ENCODE data around the gene RNF212B.
"Not testable (repeated sequence)": the region's sequence is repeated elsewhere in the genome, so short reads cannot be mapped to it uniquely, and the experiment has no call there.

Gene RNF212B, protein sequence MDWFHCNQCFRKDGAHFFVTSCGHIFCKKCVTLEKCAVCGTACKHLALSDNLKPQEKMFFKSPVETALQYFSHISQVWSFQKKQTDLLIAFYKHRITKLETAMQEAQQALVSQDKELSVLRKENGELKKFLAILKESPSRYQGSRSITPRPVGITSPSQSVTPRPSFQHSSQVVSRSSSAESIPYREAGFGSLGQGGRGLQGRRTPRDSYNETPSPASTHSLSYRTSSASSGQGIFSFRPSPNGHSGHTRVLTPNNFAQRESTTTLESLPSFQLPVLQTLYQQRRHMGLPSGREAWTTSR

DNA sequence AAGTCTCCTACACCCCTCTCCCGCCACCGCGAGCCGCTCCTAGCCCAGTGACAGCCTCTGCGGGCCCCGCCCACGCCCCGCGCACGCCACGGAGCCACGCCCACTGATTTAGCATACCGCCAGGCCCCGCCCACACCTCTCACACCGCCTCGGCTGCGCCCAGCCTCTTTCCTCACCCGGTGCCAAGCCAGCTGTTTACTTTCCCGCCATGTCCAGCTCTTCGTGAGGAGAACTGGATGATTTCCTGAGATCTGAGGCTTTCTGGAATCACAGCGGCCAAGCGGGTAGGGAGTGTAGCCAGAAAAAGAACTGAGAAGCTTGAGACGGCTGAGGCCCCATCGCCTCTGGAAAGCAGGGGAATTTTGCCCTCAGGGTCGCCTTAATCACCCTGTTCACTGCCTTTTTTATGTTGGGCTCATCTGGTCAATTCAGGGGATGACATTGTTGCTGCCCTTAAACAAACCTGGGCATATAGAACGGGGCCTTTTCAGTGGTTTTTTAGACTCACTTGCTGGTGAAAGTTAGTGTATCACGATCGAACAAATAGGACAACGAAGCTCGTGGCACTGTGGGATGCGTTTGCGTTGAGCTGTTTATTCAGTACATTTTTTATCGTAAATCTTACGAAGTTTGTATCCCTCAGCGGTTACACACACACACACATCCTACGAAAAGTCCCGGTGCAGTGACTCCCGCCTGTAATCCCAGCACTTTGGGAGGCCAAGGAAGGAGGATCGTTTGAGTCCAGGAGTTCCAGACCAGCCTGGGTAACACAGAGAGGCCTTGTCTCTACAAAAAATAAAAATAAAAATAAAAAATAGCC is at the start of gene RNF212B:
TSS of gene RNF212B (plus strand) at position 165 of the 823 bp plus-strand sequence. CDS start 2,410 bp downstream, outside the sequence.
- ATAC-seq = peak; percentile 99
- peak; percentile 90 for DNase-seq

DNA sequence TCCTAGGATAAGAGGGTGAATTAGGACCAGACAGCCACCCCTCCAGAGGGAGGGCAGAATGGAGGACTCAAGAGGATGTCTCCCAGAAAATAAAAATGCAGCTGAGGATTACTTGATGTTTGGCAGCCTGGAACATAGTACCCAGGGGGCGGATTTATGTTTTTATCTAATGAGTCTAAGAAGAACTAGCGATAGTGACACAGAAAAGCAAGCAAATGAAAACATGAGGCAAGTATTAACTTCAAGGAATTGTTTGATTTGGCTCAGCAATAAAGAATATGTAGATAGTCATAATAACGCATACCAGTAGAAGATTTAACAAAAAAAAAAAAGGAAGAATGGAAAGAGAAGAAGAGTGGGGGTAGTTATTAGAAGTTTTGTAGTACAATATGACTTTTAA is 44.3 kb upstream of the RNF212B start:
- ATAC-seq (no peak), DNase-seq (no peak)

DNA sequence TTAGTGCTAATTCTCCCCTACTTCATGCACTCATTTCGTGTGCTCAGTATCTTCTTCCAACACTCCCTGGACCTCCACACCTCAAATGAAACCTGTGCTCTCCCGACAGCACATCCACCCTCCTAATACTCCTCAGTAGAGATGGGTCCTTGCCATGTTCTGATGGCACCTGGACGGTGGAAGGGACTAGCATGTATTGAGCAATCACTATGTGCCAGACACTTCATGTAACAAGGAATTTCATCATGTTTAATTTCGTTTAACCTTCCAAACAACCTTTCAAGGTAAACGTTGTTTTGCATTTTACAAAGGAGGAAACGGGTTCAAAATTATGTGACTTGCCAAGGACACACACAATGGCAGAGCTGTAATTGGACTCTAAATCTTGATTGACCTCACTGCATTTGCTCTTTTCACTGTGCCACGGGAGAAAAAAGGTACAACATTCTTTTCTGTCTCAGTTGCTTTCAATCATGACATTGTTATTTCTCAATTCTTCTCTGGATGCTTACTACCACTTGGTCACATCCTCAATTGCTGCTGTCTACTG is 42.1 kb upstream of the RNF212B start:
- ATAC-seq (no peak), DNase-seq (no peak)

DNA sequence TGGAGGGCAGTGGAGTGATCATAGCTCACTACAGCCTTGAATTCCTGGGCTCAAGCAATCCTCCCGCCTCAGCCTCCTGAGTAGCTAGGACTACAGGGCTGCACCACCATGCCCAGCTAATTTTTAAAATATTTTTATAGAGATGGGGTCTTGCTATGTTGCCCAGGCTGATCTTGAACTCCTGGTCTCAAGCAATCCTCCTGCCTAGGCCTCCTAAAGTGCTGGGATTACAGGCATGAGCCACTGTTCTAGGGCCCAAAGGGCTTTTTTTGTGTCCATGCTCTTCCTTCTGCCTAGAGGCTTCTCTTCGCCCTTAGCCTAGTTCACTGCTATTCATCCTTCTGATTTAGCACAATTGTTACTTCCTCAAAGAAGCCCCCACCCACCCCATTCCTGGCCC is 41.2 kb upstream of the RNF212B start:
- not testable (repeated sequence) for ATAC-seq, DNase-seq

DNA sequence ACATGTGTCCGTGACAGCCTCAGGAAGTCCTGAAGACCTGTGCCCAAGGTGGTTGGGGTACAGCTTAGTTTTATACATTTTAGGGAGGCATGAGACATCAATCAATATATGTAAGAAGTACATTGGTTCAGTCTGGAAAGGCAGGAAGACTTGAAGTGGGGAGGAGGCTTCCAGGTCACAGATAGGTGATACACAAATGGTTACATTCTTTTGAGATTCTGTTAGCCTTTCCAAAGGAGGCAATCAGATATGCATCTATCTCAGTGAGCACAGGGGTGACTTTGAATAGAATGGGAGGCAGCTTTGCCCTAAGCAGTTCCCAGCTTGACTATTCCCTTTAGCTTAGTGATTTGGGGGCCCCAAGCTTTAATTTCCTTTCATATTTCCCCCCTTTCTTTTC is 38.6 kb upstream of the RNF212B start:
- ATAC-seq, DNase-seq: not testable (repeated sequence)

DNA sequence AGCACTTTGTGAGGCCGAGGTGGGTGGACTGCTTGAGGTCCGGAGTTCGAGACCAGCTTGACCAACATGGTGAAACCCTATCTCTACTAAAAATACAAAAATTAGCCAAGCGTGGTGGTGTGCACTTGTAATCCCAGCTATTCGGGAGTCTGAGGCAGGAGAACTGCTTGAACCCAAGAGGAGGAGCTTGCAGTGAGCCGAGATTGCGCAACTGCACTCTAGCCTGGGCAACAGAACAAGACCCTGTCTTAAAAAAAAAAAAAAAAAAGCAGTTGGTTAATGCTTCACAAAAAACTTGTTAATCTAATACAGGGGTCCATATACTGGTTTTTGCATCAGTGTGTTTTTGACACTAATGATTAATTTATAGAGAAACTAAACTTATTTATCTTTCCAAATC is 35.7 kb upstream of the RNF212B start:
- no peak for DNase-seq
- no peak for ATAC-seq

DNA sequence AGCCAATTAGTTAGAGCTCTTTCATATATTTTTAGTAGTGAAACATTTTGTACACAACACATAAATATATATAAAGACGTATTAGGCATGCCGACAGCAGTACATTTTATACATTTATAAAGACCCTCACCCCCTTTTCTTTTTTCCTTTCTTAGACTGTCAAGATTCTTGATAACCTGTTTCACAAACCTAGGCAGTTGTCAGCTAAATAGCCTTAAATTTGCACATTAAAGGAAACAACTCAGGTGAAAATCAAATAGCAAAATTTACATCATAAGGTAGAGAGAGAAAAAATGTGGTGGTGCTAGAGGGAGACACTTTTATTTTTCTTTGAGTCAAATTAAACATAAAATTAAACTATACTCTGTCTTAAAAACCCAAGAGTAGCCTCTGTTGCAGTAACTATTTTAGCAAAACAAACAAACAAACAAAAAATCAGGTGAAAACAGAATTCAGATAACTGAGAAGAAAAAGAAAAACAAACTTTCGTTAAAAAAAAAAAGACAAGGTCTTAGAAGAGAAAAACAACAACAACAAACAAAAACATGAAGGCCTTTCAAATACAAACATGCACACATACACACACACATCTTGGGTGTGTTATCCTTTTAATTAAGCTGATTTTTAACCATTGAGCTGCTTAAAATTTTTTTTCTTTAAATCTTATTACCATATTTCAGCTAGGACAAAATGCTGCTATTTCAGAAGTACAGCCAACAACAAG is 31.2 kb upstream of the RNF212B start:
- no peak for DNase-seq

DNA sequence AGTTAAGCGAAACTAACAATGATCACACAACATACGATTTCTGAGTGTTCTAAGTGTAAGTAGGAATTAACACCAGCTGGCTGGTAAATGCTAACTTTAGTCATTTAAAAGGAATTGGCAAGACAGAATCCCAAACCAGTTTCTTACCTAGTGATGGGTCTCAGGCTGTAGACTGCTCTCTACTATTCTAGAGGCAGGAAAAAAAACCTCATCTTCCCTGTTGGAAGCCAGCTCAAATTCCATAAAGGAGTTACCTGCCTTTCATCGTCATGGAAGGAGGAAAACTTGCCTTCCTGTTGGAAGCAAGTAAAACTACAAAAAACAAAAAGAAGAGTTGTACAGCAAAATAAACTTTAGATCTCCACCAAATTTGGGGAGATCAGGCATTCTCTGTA is 30.6 kb upstream of the RNF212B start:
- no peak for ATAC-seq
- DNase-seq = no peak

More for the DNA sequence above, 31.2 kb upstream of the RNF212B start:
- ATAC-seq = no peak

DNA sequence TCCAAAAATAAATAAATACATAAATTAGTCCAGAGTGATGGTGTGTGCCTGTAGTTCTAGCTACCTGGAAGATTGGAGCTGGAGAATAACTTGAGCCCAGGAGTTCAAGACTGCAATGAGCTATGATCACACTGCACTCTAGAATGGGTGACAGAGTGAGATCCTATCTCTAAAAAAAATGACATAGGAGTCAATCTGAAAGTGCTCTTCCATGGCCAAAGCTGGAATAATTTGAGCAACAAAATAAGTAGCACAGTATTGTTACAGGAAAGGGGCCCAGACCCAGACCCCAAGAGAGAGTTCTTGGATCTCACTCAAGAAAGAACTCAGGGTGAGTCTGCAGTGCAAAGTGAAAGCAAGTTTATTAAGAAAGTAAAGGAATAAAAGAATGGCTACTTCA is 29.4 kb upstream of the RNF212B start:
- ATAC-seq = no peak
- DNase-seq = no peak

DNA sequence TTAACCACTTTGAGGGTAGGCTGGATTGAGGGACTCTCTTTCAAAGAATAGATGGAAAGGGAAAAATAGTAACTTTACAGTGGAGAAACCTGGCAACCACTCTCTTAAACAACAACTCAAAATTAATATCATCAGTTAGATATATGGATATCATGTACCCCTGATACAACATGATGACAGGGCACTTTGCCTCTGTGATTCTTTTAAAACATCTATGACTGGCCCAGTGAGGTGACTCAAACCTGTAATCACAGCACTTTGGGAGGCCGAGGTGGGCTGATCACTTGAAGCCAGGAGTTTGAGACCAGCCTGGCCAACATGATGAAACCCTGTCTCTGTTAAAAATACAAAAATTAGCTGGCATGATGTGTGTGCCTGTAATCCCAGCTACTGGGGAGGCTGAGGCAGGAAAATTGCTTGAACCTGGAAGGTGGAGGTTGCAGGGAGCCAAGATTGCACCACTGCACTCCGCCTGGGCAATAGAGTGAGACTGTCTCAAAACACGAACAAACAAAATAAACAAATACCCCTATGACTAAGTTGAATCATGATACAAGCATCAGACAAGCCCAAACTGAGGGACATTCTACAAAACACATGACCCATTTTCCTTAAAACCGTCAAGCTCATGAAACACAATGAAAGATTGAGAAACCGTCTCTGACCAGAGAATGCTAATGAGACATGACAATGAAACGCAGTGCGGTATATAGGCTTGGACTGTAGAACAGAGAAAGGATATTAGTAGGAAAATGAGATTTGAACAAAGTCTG is 27.9 kb upstream of the RNF212B start:
- DNase-seq (no peak), ATAC-seq (no peak)

DNA sequence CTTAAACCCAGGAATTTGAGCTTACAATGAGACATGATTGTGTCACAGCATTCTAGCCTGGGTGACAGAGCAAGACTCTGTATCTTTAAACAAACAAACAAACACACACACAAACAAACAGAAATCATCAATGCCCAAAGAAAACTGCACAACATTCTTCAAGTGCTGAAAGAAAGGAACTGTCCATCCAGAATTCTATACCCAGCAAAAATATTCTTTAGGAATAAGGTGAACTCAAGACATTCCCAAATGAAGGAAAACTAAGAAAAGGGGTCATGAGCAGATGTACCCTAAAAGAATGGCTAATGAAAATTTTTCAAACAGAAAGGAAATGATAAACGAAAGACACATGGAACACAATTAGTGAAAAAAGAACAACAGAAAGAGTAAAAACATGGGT is 22.3 kb upstream of the RNF212B start:
- DNase-seq (no peak), ATAC-seq (no peak)

DNA sequence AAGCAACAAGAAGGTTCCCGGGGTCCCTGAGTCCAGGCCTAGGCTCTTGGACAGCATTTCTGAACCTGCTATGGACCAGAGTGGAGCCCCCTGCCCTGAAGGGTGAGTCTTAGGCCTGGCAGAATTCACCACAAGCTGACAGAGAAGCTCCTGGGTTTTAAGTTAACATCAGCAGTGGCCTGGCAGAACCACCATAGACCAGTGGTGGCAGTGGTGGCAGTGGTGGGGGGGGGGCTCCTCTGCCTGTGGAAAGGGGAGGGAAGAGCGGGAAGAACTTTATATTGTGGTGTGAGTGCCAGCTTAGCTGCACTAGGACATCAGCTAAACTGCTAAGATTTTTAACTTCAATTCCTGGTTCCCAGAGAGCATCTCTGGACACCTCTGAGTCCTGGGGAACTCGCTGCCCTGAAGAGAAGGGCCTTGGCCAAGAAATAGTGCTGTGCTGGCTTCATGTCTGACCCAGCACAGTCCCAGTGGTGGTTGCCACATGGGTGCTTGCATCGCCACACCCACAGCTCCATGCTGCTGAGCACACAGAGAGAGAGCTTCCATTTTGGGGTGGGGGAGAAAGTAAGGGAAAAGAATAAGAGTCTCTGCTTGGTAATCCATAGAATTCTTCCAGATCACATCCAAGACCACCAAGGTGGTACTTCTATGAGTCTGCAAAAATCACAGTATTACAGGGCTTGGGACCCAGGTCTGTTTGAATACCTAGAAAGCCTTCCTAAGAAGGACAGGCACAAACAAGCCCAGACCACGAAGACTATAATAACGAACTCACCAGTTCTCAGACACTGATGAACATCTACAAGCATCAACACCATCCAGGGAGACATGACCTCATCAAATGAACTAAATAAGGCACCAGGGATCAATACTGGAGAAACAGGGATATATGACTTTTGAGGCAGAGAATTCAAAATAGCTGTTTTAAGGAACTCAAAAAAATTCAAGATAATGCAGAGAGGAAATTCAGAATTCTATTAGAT is 20.4 kb upstream of the RNF212B start:
- no peak for ATAC-seq
- no peak for DNase-seq

DNA sequence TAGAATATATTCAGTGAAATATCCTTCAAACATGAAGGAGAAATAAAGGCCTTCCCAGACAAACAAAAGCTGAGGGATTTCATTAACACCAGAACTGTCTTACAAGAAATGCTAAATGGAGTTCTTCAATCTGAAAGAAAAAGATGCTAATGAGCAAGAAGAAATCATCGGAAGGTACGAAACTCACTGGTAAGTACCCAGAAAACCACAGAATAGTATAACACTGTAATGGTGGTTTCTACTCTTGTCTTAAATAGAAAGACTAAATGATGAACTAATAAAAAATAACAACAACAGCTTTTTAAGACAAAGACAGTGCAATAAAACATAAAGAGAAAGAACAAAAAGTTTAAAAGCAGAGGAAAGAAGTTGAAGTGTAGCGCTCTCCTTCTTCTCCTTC is 18.7 kb upstream of the RNF212B start:
- ATAC-seq (no peak), DNase-seq (no peak)

DNA sequence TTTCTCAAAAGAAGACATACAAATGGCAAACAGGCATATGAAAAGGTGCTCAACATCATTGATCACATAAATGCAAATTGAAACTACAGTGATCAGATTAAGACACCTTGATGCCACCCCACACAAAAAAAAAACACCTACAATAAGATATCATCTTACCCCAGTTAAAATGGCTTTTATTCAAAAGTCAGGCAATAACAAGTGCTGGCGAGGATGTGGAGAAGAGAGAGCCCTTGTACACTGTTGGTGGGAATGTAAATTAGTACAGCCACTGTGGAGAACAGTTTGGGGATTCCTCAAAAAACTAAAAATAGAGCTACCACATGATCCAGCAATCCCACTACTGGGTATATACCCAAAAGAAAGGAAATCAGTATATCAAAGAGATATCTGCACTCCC is 12.8 kb upstream of the RNF212B start:
- not testable (repeated sequence) for DNase-seq, ATAC-seq

DNA sequence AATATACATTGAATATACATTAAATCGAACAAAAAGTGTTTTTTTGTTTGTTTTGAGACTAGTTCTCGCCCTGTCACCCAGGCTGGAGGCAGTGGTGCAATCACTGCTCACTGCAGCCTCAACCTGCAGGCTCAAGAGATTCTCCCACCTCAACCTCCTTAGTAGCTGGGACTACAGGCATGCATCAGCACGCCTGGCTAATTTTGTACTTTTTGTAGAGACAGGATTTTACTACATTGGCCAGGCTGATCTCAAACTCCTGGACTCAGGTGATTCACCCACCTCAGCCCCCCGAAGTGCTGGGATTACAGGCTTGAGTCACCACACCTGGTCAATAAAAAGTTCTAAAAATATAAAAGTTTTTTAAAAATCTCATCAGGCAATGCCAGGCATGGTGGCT is 10.2 kb upstream of the RNF212B start:
- DNase-seq (no peak), ATAC-seq (no peak)

DNA sequence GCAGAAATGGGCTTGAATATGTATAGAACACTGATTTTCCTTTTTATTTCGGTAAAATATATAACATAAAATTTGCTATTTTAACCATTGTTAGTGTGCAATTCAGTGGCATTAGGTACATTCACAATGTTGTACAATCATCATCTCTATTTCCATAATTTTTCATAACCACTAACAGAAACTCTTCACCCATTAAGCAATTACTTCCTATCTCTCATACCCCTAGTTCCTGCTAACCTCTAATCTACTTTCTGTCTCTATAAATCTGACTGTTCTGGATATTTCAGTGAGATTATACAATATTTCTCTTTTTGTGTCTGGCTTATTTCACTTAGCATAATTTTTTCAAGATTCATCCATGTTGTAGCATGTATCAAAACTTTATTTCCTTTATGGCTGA is 8.9 kb upstream of the RNF212B start:
- ATAC-seq (no peak), DNase-seq (no peak)

DNA sequence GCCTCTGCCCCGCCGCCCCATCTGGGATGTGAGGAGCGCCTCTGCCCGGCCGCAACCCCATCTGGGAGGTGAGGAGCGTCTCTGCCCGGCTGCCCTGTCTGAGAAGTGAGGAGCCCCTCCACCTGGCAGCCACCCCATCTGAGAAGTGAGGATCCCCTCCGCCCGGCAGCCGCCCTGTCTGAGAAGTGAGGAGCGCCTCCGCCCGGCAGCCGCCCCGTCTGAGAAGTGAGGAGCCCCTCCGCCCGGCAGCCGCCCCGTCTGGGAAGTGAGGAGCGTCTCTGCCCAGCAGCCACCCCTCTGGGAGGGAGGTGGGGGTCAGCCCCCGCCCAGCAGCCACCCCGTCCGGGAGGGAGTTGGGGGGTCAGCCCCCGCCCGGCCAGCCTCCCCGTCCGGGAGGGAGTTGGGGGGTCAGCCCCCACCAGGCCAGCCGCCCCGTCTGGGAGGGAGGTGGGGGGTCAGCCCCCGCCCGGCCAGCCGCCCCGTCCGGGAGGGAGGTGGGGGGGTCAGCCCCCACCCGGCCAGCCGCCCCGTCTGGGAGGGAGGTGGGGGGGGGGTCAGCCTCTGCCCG is 5.4 kb upstream of the RNF212B start:
- DNase-seq, ATAC-seq: not testable (repeated sequence)

DNA sequence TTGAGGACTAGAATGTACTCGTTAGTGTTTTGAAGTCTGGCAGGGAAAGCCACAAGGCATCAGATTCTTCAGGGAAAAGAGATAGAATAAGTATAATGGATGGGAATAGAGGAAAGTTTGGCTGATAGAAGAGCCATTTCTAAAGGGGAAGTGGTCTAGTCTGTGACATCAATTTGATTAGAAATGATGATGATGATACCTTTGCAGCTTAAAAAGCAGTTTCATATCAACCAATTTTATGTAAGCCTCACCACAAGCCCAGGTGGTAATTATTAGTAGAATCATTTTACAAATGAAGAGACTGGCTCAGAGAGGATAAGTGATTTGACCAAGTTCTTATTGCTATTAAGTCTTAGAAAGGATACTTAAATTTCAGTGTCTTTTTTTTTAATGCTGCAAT is 2.9 kb downstream of the RNF212B start:
- ATAC-seq (no peak), DNase-seq (no peak)

DNA sequence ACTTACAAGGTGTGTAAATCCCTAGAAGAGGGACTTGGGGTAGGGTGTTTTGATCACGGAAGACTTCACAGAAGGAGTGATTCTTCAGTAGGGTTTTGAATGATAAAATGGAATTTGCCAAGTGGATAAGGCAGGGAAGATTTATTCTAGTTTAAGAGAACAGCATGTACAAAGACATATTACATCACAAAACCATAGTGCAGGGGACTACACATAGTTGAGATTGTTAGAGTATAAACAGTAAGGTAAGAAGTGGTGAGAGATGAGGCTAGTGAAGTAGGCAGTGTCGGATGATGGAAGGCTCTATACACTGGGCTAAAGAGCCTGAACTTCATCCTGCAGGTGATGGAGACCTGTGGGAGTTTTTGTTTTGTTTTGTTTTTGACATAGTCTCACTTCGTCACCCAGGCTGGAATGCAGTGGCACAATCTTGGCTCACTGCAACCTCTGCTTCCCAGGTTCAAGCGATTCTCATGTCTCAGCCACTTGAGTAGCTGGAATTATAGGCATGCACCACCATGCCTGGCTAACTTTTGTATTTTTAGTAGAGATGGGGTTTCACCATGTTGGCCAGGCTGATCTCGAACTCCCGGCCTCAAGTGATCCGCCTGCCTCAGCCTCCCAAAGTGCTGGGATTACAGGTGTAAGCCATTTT is 3.5 kb downstream of the RNF212B start:
- not testable (repeated sequence) for DNase-seq, ATAC-seq

DNA sequence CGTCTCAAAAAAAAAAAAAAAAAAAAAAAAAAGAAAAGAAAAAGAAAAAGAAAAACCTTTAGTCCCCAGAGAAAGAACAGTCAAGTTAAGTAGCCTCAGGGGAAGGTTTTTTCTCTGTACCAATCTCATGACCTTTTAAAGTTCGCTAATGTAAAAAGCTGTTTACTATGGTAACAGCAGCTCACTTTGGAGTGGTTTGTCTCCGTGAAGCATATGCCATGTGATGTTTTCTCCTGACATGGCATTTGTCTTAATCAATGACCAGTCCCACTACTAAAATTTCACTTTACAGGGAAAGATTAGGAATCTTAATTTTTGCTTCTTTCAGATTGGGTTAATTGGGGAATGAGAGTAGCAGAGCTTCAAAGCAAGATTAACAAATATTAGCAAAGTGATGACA is 4.3 kb downstream of the RNF212B start:
- ATAC-seq = no peak
- DNase-seq = no peak
